Endothelial cell of umbilical vein (primary cell): ENCODE measurements around the gene MIA2. TPM values are rescaled to one million over a fixed set of nuclear protein-coding genes. Genes with fewer than 3 reads are reported as not detected.

Experiments
- BruUV-seq: library from RNA; stranded (reverse); fragments of 400-500 nt; replicated peaks from 2 replicates; lab custom pipeline; 2021; lab: Mats Ljungman, UMichigan
- CTCF ChIA-PET: fragments of 300-600, 350-600 bp; sonication (Branson Sonifier 250); formaldehyde crosslinking; loops from one replicate; lab custom pipeline; 2021; ENCODE audit warnings: antibody characterized with exemption, inconsistent platforms; lab: Charles Lee
- POLR2A ChIA-PET: fragments of 300-600, 350-600 bp; sonication (Branson Sonifier 250); formaldehyde crosslinking; loops from one replicate; lab custom pipeline; 2021; ENCODE audit warnings: antibody characterized with exemption, inconsistent platforms; lab: Charles Lee
- DNase-seq: peaks from one replicate; pipeline ENCODE4 v3.0.0-alpha.2; 2011; ENCODE audit warnings: low read depth, low spot score
- FAIRE-seq: peaks from 2 replicates; lab custom pipeline; 2011; peaks lifted over from hg19 to GRCh38; lab: Jason Lieb, UNC
- H2AFZ ChIP-seq: 2 replicates; pipeline ENCODE4 v1.6.0; 2012; ENCODE audit warnings: low read depth, low read length, control low read depth, inconsistent platforms
- H3K27ac ChIP-seq: 2 replicates; pipeline ENCODE4 v1.5.1; 2011; ENCODE audit warnings: low read depth, mild to moderate bottlenecking, control low read depth, low read length, moderate library complexity; ENCODE audit not compliant: insufficient read depth
- H3K27me3 ChIP-seq, 2 experiments: 2 replicates each; pipeline versions ENCODE4 v1.6.0 to v1.6.1; 2011; ENCODE audit warnings: low read length in 2 of 2, mixed read lengths in 1 of 2; ENCODE audit not compliant: control insufficient read depth in 2 of 2, insufficient read depth in 2 of 2
- H3K36me3 ChIP-seq, 2 experiments: 2 replicates in 1 of 2; 3 replicates in 1 of 2; pipeline ENCODE4 v1.5.1; 2011; ENCODE audit warnings: low read length in 2 of 2, mild to moderate bottlenecking in 1 of 2, moderate library complexity in 1 of 2; ENCODE audit not compliant: control insufficient read depth in 2 of 2, insufficient read depth in 2 of 2; ENCODE audit errors: extremely low read depth in 1 of 2
- H3K4me1 ChIP-seq: 3 replicates; pipeline ENCODE4 v1.5.1; 2011; ENCODE audit warnings: mild to moderate bottlenecking, low read length; ENCODE audit not compliant: control insufficient read depth, insufficient read depth; ENCODE audit errors: extremely low read depth
- H3K4me2 ChIP-seq: 2 replicates; pipeline ENCODE4 v1.6.1; 2011; ENCODE audit warnings: low read length, control low read depth, mixed read lengths; ENCODE audit not compliant: insufficient read depth
- H3K4me3 ChIP-seq, 3 experiments: fragments of 200-600 bp in 1 of 3; sonication (generic), shearing (Covaris generic) in 1 of 3; replicated peaks in 1 of 3; 2 replicates each; pipeline ENCODE4 v1.5.1; 2011 to 2016; ENCODE audit warnings: control low read depth in 3 of 3, low read length in 3 of 3, mild to moderate bottlenecking in 2 of 3, inconsistent platforms in 1 of 3, low read depth in 1 of 3, moderate library complexity in 1 of 3; ENCODE audit not compliant: insufficient read depth in 1 of 3
- H3K79me2 ChIP-seq: 2 replicates; pipeline ENCODE4 v1.6.0; 2012; ENCODE audit warnings: low read length, inconsistent platforms; ENCODE audit not compliant: control insufficient read depth, insufficient read depth
- H3K9ac ChIP-seq: replicated peaks from 2 replicates; pipeline ENCODE3; 2011; ENCODE audit warnings: low read length, control low read depth; ENCODE audit not compliant: insufficient read depth; ENCODE audit errors: extremely low read depth
- H3K9me1 ChIP-seq: replicated peaks from 3 replicates; pipeline ENCODE4 v1.6.0; 2011; ENCODE audit warnings: mild to moderate bottlenecking, low read length; ENCODE audit not compliant: control insufficient read depth, insufficient read depth; ENCODE audit errors: extremely low read depth
- H3K9me3 ChIP-seq: replicated peaks from 2 replicates; pipeline ENCODE4 v1.5.1; 2012; ENCODE audit warnings: low read length, inconsistent platforms; ENCODE audit not compliant: control insufficient read depth, insufficient read depth
- H4K20me1 ChIP-seq: replicated peaks from 2 replicates; pipeline ENCODE3; 2011; ENCODE audit warnings: mild to moderate bottlenecking, low read length; ENCODE audit not compliant: control insufficient read depth, insufficient read depth; ENCODE audit errors: extremely low read depth
- CTCF ChIP-seq, 2 donors: IDR thresholded peaks; 1 replicate in 1 of 2; 2 replicates in 1 of 2; pipeline ENCODE4 v1.5.1; 2011; ENCODE audit warnings: low read length in 2 of 2, mild to moderate bottlenecking in 2 of 2, moderate library complexity in 2 of 2, control low read depth in 1 of 2, inconsistent platforms in 1 of 2, low read depth in 1 of 2; ENCODE audit not compliant: insufficient read depth in 1 of 2; ENCODE audit errors: extremely low read depth in 1 of 2
- EZH2 ChIP-seq: IDR thresholded peaks from 2 replicates; pipeline ENCODE4 v1.6.1; 2012; ENCODE audit warnings: borderline replicate concordance, low read depth, mild to moderate bottlenecking, moderate library complexity, low read length, inconsistent platforms; ENCODE audit not compliant: severe bottlenecking
- FOS ChIP-seq: IDR thresholded peaks from 2 replicates; pipeline ENCODE4 v1.6.1; 2011; ENCODE audit warnings: mild to moderate bottlenecking, low read length, moderate library complexity, borderline replicate concordance; ENCODE audit not compliant: insufficient read depth
- GATA2 ChIP-seq: IDR thresholded peaks from 2 replicates; pipeline ENCODE4 v1.7.0; 2011; ENCODE audit warnings: low read depth, mild to moderate bottlenecking, moderate library complexity, mixed read lengths, low read length; ENCODE audit not compliant: insufficient read length, insufficient read depth
- JUN ChIP-seq: IDR thresholded peaks from 2 replicates; pipeline ENCODE4 v1.6.1; 2011; ENCODE audit warnings: borderline replicate concordance, low read depth; ENCODE audit not compliant: insufficient read length, insufficient read depth
- MAX ChIP-seq: IDR thresholded peaks from 2 replicates; pipeline ENCODE4 v1.6.1; 2011; ENCODE audit not compliant: insufficient read depth, insufficient read length
- MYC ChIP-seq: IDR thresholded peaks from one replicate; pipeline ENCODE4 v1.6.1; 2011; ENCODE audit warnings: mild to moderate bottlenecking, low read depth, low read length
- POLR2A ChIP-seq: IDR thresholded peaks from 2 replicates; pipeline ENCODE4 v1.6.1; 2012; ENCODE audit warnings: low read depth, mild to moderate bottlenecking, control low read depth, low read length
- POLR2AphosphoS5 ChIP-seq: IDR thresholded peaks from 2 replicates; pipeline ENCODE4 v1.6.1; 2012; ENCODE audit warnings: low read depth, mild to moderate bottlenecking, control low read depth, low read length, moderate library complexity; ENCODE audit not compliant: insufficient read depth
- dilution Hi-C: fragments of 300-500 bp; cut with MboI; formaldehyde crosslinking; loops from one replicate; pipeline ENCODE4 v1.15.0; 2019; ENCODE audit warnings: low sequenced_read_pairs; ENCODE audit not compliant: extremely low pct_ligation_motif_present
- intact Hi-C: fragments of 100-400 bp; cut with micrococcal nuclease; formaldehyde crosslinking; loops from one replicate; pipeline ENCODE4 v1.10.0; 2022
- polyA plus RNA-seq, 4 experiments: library from polyadenylated mRNA; depleted of rRNA in 3 of 4; stranded (reverse) in 3 of 4; unstranded in 1 of 4; fragments of >200 nt; gene quantifications; 2 replicates each; pipeline versions ENCODE4 v1.2.1 to v1.2.3, GENCODE V29; 2011 to 2012; ENCODE audit warnings: missing spikeins in 1 of 4
- total RNA-seq: library from RNA; stranded (reverse); gene quantifications from 2 replicates; pipeline ENCODE4 v1.2.3, GENCODE V29; 2021

Gene MIA2
- total and polyA plus RNA-seq, 2 donors (not counting 3 experiments of a cell fraction or from before 2014, with no cell fraction given), result 9.4 to 14.9 TPM

GRCh38 chr14:39376667-39377403 is 143.1 kb downstream of the MIA2 start:
- Histone ChIP-seq H3K4me2 (peak overlapping the region; percentile 85), H3K4me3 (no peak overlapping the region), H3K4me1 (peaks cover 34% of the 10 kb centered on the region), H3K9ac (peak overlapping the region; percentile 73), H3K79me2 (no peaks in the 10 kb centered on the region), H3K36me3 (no peaks in the 10 kb centered on the region), H3K27me3 (no peaks in the 10 kb centered on the region), H3K27ac (peak overlapping the region; percentile 87), H3K9me1 (no peaks in the 10 kb centered on the region), H4K20me1 (no peaks in the 10 kb centered on the region), H3K9me3 (no peaks in the 10 kb centered on the region), H2AFZ (peak overlapping the region; percentile 69)
- intact Hi-C loops, result no loop called here
- TF ChIP-seq EZH2 (no peak), MYC (no peak), MAX (no peak), JUN (no peak), POLR2AphosphoS5 (no peak), CTCF (IDR thresholded peaks at IDR 0.05; ENCODE audit: extremely low read depth in 1 of 2, insufficient read depth in 1 of 2, low read depth in 1 of 2, low read length in 2 of 2) (no peak), FOS (peak; percentile 59), GATA2 (peak; percentile 74), POLR2A (no peak)
- no peak for FAIRE-seq
- BruUV-seq, result TSS peak; percentile 20
- DNase-seq, result peak; percentile 77
- dilution Hi-C loops, result no loop called here
- POLR2A ChIA-PET, result interaction anchor here (0.7 to 1.9 kb wide), 3 partner anchors 55 to 1019 kb away, joined by 3 to 5 read pairs (median 3); partner anchors contain the start of gene FBXO33
- CTCF ChIA-PET, result interaction anchor here (0.8 to 2.3 kb wide), 8 partner anchors 8 to 54 kb away, joined by 3 to 11 read pairs (median 4); no protein-coding TSS in a partner anchor
